RCC 7860 (cell line): ENCODE measurements around the gene C10orf95.

Experiments
- DNase-seq: peaks from one replicate; pipeline ENCODE4 v3.0.0-alpha.2; 2015; ENCODE audit warnings: low spot score
- FAIRE-seq: peaks from 2 replicates; lab custom pipeline; 2012; peaks lifted over from hg19 to GRCh38; lab: Jason Lieb, UNC

The C10orf95 gene

GRCh38 chr10:102419269-102420180, 31.8 kb downstream of the C10orf95 start:
- no peak for DNase-seq
- no peak for FAIRE-seq

GRCh38 chr10:102418622-102419268, 32.6 kb downstream of the C10orf95 start, which contains the start of gene PSD:
Gene PSD (minus strand): TSS chr10:102418785. CDS start chr10:102417038, 1,747 bp downstream.
- DNase-seq (no peak), FAIRE-seq (no peak)

DNA sequence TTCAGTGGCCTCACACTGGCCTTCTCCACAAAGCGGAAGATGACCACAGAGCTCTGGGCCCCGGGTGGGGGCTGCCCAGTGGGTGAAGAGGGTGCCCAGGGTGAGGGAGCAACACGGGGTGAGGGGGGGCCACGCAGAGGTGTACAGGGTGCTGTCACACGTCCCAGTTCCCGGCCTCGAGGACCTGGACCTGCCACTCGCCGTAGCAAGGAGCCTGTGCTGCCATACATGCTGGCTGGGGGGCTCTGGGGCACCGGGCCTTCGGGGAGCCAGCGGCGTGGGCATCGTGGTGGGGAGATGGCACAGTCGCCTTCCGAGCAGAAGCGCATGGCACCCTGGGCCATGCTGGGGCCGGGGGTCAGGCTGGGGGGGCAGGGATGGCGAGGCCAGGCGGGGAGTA, 34.6 kb downstream of the C10orf95 start:
- FAIRE-seq (no peak), DNase-seq (no peak)

DNA sequence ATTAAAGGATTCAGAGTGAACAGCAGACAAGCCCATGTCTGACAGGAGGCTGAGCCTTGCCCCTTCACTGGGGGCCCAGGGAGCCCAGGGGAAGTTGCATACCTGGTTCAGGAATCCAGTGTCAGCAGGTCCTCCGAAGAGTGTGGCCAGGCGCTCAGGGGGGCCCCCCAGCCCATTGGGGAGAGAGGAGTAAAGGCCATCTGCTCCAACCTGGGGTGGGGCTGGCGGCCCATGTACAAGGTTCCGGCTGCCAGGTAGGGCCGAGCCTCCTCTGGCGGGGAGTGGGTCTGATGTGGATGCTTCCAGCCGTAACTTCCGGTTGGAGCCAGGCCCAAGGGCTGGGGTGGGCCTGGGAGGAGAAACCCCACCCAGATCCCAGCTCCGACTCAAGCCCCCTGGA, 35.1 kb downstream of the C10orf95 start:
- no peak for FAIRE-seq
- no peak for DNase-seq

DNA sequence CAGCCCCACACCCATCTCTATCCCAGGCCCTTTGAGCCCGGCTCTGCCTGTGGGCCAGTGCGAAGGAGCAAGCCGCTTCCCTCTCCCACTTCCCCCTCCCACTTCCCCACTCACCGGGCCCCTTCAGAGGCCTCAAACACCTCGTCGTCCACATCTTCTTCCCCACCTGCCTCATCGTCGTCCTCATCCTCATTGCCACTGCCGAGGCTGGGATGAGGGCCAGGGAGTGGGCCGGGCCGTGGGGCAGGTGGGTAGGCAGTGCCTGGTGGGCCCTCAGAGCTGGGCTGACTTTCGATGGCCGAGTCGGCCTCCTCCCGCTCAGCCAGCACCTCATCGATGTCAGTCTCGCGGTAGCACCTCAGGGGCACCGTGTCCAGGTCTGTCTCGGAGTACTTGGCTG, 36.6 kb downstream of the C10orf95 start:
- FAIRE-seq, result no peak

GRCh38 chr10:102413806-102414561, 37.4 kb downstream of the C10orf95 start:
- DNase-seq (no peak), FAIRE-seq (no peak)

More for the DNA sequence above, 36.6 kb downstream of the C10orf95 start:
- DNase-seq, result no peak

- DNase-seq (peak; percentile 47), FAIRE-seq (no peak)
These were observed 38.2 kb downstream of the C10orf95 start for GRCh38 chr10:102413053-102413705.

- FAIRE-seq (no peak), DNase-seq (no peak)
These were observed 39.0 kb downstream of the C10orf95 start for GRCh38 chr10:102412293-102412692.

DNA sequence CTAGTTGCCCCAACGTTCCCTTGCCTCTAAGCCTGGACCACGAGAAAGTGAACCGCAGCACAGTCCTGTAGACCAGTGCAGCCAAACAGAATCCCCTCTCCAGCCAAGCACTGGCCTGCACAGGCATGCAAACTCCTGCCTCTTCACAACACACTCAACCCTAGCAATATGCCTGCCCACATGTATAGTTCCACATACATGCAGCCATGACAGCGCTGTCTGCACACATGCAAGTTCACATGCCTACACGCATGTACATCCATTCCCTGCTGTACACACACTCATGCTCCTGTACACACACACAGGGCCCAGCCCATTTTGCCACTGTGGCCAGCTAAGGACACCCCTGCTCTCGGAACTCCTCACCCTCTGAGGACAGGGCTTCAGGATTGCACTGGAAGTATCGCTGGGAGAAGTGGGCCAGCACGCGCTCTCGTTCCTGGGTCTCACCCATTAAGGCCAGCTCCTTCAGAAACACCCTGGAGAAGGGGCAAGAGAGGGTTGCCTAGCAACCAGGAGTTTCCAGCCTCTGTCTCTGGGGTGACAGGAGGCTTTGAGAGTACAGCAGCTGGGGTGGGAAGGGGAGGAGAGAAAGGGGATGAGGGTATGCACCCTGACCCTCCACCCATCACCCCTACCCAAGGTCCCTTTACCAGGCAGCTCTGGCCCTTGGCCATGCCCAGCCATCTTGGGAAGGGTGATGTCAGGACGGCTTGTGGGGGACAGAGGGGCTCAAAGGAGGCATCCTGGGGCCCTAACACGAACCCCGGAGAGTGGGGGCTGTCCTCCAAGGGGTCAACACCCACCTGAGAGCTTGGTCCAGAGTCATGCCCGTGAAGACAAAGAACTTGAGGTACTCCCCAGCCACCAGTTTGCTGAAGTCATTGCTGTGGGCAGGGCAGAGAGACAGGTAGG, 39.7 kb downstream of the C10orf95 start:
- FAIRE-seq (no peak), DNase-seq (no peak)

DNA sequence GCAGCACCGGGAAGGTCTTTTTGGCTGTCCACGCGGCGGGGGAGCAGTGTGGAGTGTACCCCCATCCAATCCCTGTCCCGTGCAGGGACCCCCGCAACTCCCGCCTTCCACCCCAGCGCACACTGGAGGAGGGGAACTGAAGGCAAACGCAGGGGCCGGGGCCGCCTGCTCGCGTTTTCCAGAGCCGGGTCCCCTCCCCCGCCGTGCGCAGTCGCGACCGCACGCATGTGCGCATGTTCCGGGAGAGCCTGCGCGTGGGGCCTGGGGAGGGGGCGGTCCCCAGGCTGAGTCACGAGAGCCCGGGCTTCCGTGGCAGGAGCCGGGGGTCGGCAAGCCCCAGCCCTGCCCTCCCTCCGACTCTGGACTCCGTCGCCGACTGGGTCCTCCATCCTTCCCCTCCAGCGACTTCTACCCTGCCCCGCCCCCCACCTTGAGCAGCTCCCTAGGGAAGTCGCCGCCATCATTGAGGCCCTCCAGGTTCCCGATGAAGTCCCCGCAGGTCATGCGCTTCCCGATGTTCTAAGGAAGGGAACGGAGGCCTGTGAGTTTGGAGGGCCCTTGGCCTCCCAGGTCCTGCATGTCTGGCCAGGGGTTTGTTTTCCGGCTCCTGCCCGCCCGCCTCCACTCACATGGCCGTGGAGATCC, 40.8 kb downstream of the C10orf95 start:
- FAIRE-seq, result no peak
- no peak for DNase-seq

DNA sequence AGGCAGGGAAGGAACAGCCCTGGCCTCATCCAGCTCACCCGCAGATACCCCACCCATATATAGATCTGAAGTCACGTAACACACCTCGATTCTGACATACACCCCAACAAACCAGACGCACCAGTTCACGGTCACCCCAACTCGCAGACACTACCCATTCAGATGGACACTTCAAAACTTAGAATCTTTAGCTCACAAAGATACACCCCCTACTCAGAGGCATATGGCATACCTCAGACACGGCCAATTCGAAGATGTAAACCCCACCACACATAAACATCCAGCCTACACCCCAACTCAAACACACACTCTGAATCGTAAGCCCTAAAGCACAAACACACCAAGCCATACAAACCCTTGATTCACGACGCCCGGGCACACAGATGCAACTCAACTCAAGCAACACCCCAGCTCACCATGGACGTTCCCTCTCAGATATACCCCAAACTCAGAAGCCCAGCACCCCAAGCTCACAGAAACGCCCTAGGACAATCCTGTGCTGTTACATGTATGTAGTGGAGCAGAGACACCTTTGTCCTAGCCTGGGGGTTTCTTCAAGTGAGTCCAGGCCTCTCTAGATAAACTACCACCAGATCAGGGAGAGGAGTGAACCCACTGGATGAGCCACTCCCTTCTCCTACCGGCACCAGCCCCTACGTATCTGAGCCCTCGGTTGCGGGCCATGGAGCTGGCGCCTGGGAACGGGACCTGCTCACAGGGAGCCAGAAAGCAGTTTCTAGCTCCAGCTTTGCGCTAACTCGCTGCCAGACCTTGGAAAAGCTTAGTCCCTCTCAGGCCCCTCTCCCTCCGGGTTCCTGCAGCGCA, 41.5 kb downstream of the C10orf95 start:
- FAIRE-seq, result no peak
- DNase-seq, result no peak

- FAIRE-seq (no peak), DNase-seq (no peak)
These were observed 42.4 kb downstream of the C10orf95 start for GRCh38 chr10:102408728-102409603.

DNA sequence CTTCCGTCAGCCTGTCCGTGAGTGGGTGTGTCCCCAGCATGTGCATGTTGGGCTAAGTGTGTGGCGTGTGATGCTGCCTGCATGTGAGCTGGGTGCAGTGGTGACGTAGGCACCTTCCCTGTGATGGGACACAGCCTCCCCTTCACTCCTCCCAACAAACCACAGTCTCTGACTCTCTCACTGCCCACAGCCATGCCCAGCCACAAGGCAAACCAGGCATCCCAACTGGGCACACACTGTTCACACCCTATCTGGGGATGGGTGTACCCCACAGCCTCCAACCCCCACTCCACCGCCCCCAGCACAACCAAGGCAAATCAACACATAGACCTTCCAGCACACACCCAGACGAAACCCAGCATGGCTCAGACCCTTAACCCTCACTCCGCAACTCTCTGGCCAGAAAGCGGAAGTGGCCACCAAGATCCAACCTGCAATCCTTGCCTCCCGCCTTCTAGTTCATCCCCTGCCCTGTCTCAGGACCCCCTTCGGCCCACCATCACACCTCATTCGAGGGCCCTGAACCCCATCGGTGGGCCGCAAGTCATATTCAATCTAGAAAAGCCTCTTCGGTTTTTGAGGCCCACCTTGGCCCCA, 43.1 kb downstream of the C10orf95 start:
- FAIRE-seq (no peak), DNase-seq (no peak)

GRCh38 chr10:102407425-102408130, 43.8 kb downstream of the C10orf95 start:
- no peak for DNase-seq
- no peak for FAIRE-seq

GRCh38 chr10:102406815-102407214, 44.5 kb downstream of the C10orf95 start:
- FAIRE-seq, result no peak
- DNase-seq, result no peak

DNA sequence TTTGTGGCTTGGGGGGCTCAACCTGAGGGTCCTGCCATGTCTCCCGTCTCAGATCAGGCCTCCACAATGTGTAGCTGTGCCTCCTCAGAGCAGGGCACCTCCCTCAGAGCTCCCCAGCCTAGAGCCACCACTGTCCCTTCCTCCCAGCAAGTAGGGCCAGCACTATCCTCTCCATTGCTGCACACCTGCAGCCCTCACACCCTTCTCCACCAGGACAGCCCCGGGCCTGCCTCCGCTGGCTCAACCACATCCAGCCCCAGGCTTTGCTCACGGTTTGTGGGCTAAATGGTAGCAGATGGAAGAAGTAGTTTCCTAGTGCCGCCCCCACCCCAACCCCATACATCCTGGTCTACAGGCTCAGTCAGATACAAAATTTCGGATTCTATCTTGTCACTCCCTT, 45.7 kb downstream of the C10orf95 start:
- no peak for FAIRE-seq
- DNase-seq, result no peak
